Measurements from ENCODE around the gene CAPN12.

DNA sequence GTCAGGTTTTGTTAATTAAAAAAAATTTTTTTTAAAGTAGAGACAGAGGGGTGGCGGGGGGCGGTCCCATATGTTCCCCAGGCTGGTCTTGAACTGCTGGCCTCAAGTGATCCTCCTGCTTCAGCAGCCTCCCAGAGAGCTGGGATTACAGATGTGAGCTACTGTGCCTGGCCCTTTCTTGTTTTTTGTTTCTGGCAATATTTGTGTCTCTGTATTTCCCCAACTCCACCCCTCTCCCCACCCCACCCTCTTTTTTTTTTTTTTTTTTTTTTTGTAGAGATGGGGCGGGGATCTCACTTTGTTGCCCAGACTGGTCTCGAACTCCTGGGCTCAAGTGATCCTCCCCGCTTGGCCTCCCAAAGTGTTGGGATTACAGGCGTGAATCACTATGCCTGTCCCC is 600 bp upstream of the CAPN12 start:
- TF ChIP-seq CTCF (IDR thresholded peaks at IDR 0.05 in 8 of 11, conservative IDR thresholded peaks at IDR 0.05 in 3 of 11), result no peak
- TF ChIP-seq POLR2A (IDR thresholded peaks at IDR 0.05), result no peak
